Uterus (tissue), 4 donors: ENCODE data around the gene DDX20. TPM values are rescaled to one million over a fixed set of nuclear protein-coding genes. Genes with fewer than 3 reads are reported as not detected.

Experiments
- DNase-seq, 2 donors: peaks; one replicate each; pipeline ENCODE4 v3.0.0-alpha.2; 2019 to 2020
- H3K27ac ChIP-seq, 2 donors: fragments of 200-600 bp; sonication (generic); 1 replicate in 1 of 2; 2 replicates in 1 of 2; pipeline ENCODE4 v1.5.1; 2016 to 2018
- H3K27me3 ChIP-seq, 2 donors: fragments of 200-600 bp; sonication (generic); one replicate each; pipeline ENCODE4 v1.5.1; 2018 to 2019; ENCODE audit warnings: control low read depth in 1 of 2
- H3K36me3 ChIP-seq, 2 donors: fragments of 200-600 bp; sonication (generic); one replicate each; pipeline ENCODE4 v1.5.1; 2019; ENCODE audit warnings: control low read depth in 1 of 2
- H3K4me1 ChIP-seq, 2 donors: fragments of 200-600 bp; sonication (generic); one replicate each; pipeline ENCODE4 v1.5.1; 2018 to 2019; ENCODE audit warnings: control low read depth in 1 of 2
- H3K4me3 ChIP-seq, 2 donors: fragments of 200-600 bp; sonication (generic); 1 replicate in 1 of 2; 2 replicates in 1 of 2; pipeline ENCODE4 v1.5.1; 2018 to 2019; ENCODE audit warnings: mild to moderate bottlenecking in 1 of 2
- H3K9me3 ChIP-seq, 2 donors: fragments of 200-600 bp; sonication (generic); one replicate each; pipeline ENCODE4 v1.5.1; 2019; ENCODE audit warnings: control low read depth in 1 of 2
- POLR2A ChIP-seq, 2 donors: fragments of 450-650 bp; IDR thresholded peaks; one replicate each; pipeline ENCODE4 v1.6.1; 2016; ENCODE audit warnings: antibody characterized with exemption in 2 of 2, mild to moderate bottlenecking in 1 of 2, moderate library complexity in 1 of 2
- intact Hi-C: fragments of 100-400 bp; cut with DNase I; formaldehyde crosslinking; loops from one replicate; pipeline ENCODE4 v1.15.1; 2023; ENCODE audit warnings: low total_unique reads
- total RNA-seq, 4 donors: library from RNA; depleted of rRNA in 3 of 4; stranded (reverse); fragments of >200 nt in 3 of 4; gene quantifications; one replicate each; pipeline versions ENCODE4 v1.1.0 to v1.2.4, GENCODE V29; 2014 to 2023
- TF ChIP-seq, protein P1 (sequence below), 4 experiments: fragments of 200-600 bp in 2 of 4; fragments of 450-650 bp in 2 of 4; sonication (generic) in 2 of 4; IDR thresholded peaks; one replicate each; pipeline ENCODE4 v1.5.1; 2016 to 2019; ENCODE audit warnings: antibody characterized with exemption in 4 of 4, mild to moderate bottlenecking in 2 of 4, moderate library complexity in 1 of 4
- donor health status: DM: yes; HTN: yes; CAD: no.

DDX20 gene
- total RNA-seq, 4 donors from 2014 or later: 13.3 to 38.2 (median 20.1) TPM

DNA sequence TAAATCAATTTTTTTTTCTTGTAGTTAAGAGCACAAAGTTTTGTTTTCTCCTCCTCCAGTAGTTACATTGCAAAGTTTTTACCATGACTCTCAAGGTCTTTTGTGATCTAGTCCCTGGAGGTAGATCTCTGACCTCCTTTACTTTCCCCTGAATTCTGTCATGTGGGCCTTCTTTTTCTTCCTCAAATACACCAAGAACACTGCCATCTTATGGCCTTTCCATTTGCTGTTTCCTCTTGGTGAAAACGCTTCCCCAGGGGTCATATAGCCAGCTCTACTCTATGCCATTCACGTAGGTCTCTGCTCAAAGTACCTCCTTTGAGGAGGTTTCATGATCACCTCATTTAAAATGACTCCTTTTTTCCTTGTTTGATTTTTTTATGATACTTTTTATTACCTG lies 2.7 kb downstream of the DDX20 start:
- Histone ChIP-seq H3K4me3 (no peak overlapping the region), H3K4me1 (no peaks in the 10 kb centered on the region), H3K36me3 (no peaks in the 10 kb centered on the region), H3K27ac (no peak overlapping the region), H3K27me3 (no peaks in the 10 kb centered on the region), H3K9me3 (no peaks in the 10 kb centered on the region)
- DNase-seq: no peak
- TF ChIP-seq POLR2A (IDR thresholded peaks at IDR 0.05): no peak
- TF ChIP-seq, protein P1, sequence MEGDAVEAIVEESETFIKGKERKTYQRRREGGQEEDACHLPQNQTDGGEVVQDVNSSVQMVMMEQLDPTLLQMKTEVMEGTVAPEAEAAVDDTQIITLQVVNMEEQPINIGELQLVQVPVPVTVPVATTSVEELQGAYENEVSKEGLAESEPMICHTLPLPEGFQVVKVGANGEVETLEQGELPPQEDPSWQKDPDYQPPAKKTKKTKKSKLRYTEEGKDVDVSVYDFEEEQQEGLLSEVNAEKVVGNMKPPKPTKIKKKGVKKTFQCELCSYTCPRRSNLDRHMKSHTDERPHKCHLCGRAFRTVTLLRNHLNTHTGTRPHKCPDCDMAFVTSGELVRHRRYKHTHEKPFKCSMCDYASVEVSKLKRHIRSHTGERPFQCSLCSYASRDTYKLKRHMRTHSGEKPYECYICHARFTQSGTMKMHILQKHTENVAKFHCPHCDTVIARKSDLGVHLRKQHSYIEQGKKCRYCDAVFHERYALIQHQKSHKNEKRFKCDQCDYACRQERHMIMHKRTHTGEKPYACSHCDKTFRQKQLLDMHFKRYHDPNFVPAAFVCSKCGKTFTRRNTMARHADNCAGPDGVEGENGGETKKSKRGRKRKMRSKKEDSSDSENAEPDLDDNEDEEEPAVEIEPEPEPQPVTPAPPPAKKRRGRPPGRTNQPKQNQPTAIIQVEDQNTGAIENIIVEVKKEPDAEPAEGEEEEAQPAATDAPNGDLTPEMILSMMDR (IDR thresholded peaks at IDR 0.05): no peak
- intact Hi-C loops: no loop called here

DNA sequence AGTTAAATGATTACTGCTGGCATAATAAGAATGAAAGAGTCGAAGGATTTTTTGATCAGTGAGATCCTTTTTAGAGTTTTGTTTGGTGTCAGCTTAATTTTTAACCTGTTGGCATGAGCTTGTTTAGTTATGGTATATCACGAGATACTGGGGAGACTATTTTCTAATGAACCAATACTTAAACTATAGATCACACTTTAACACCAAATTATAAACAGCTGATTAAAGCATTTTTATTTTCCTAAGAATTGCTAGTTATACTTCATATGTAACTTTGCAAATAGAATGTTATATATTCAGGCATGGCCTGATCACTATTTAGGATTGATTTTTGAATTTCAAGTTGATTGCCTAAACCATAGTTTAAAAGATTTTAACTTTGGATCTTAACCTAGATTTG lies 6.0 kb downstream of the DDX20 start:
- Histone ChIP-seq H3K4me1 (no peaks in the 10 kb centered on the region), H3K27me3 (no peaks in the 10 kb centered on the region), H3K4me3 (no peak overlapping the region), H3K36me3 (no peaks in the 10 kb centered on the region), H3K27ac (no peak overlapping the region), H3K9me3 (no peaks in the 10 kb centered on the region)
- intact Hi-C loops: no loop called here
- DNase-seq: no peak
- TF ChIP-seq, protein P1 (IDR thresholded peaks at IDR 0.05): no peak
- TF ChIP-seq POLR2A (IDR thresholded peaks at IDR 0.05): no peak

DNA sequence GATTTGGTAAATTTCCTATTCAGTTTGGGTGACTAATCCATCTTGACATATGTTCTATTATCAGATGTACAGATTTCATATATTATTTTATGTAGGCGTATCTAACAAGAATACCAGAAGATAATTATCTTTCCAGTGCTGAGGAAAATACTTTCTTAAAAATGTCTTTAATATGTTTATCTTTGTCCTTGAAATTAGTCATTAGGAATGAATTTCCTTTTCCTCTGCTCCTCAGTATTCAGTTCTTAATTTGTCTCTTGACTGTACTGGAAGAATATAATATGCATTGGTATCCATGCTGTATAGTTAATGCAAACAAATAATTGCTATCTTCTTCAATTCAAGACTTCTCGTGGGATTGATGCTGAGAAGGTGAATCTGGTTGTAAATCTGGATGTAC lies 6.6 kb downstream of the DDX20 start:
- H3K36me3 ChIP-seq: no peaks in the 10 kb centered on the region
- no peak for DNase-seq
- no peaks in the 10 kb centered on the region for H3K9me3 ChIP-seq
- no peak overlapping the region for H3K4me3 ChIP-seq
- no peaks in the 10 kb centered on the region for H3K27me3 ChIP-seq
- TF ChIP-seq, protein P1 (IDR thresholded peaks at IDR 0.05): no peak
- H3K27ac ChIP-seq: no peak overlapping the region
- intact Hi-C loops: no loop called here
- H3K4me1 ChIP-seq: no peaks in the 10 kb centered on the region

DNA sequence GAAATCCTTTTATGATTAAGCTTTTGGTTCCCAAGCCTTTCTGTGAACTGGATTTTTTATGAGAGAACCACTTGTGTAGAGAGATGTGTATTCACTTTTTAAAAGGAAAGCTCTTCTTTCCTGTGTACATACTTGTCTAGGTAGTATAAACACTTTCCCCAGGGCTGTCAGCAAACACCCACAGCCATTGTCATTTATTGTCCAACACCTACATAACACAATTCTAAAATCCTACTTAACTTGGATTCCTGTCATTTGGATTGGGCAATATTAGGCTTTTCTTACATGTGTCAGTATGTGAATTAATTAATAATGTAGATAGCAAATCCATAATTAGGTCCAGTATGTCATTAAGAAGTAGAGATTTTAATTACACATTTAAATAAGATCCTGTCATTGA lies 12.3 kb downstream of the DDX20 start:
- intact Hi-C loops: no loop called here
- no peaks in the 10 kb centered on the region for H3K4me1 ChIP-seq
- TF ChIP-seq, protein P1 (IDR thresholded peaks at IDR 0.05): no peak
- TF ChIP-seq POLR2A (IDR thresholded peaks at IDR 0.05): no peak

DNA sequence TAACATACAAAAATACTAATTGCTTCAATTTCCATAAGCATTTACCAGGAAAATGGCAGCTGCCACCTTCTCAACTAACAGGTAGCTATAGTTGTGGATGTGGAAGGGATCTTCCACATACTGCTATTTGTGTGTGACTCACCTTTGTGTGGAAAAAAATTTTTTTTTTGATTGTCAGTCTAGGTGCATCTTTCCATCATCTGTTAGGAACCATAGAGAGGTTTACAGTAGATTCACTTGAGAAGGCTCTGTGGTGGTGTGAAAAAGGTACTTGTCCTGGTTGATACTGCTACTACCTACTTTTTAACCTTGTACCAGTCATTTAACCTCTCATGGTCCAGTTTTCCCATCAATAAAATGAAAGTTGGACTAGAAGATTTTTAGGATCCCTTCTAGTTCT lies 12.9 kb downstream of the DDX20 start:
- H3K4me3 ChIP-seq: no peak overlapping the region
- H3K9me3 ChIP-seq: no peaks in the 10 kb centered on the region
- intact Hi-C loops: no loop called here
- TF ChIP-seq, protein P1 (IDR thresholded peaks at IDR 0.05): no peak
- H3K27ac ChIP-seq: no peak overlapping the region
- H3K27me3 ChIP-seq: no peaks in the 10 kb centered on the region
- DNase-seq: no peak
- no peaks in the 10 kb centered on the region for H3K36me3 ChIP-seq
- no peaks in the 10 kb centered on the region for H3K4me1 ChIP-seq

More for the DNA sequence above, 12.3 kb downstream of the DDX20 start:
- Histone ChIP-seq H3K27me3 (no peaks in the 10 kb centered on the region), H3K27ac (no peak overlapping the region), H3K36me3 (no peaks in the 10 kb centered on the region), H3K4me3 (no peak overlapping the region), H3K9me3 (no peaks in the 10 kb centered on the region)
- no peak for DNase-seq
